ENCODE measurements around the gene ACAP3.
A peak's percentile ranks its signal among the peaks of the same experiment; 100 is the strongest.

ACAP3 gene

GRCh38 chr1:1298861-1299685, 8.7 kb downstream of the ACAP3 start:
- DNase-seq, result no peak

- no peak for DNase-seq
Measured at GRCh38 chr1:1297802-1298424, 9.8 kb downstream of the ACAP3 start.

GRCh38 chr1:1296070-1297061, 11.4 kb downstream of the ACAP3 start:
- no peak for DNase-seq

- no peak for DNase-seq
Measured at GRCh38 chr1:1295154-1295923, 12.4 kb downstream of the ACAP3 start.

- no peak for DNase-seq
Measured at GRCh38 chr1:1294250-1294890, 13.4 kb downstream of the ACAP3 start.

- no peak for DNase-seq
Measured at GRCh38 chr1:1293263-1294249, 14.2 kb downstream of the ACAP3 start.

GRCh38 chr1:1292851-1293250, 14.9 kb downstream of the ACAP3 start:
- DNase-seq, result no peak

- DNase-seq, result no peak
Measured at GRCh38 chr1:1292442-1292779, 15.3 kb downstream of the ACAP3 start.

- DNase-seq, result peak; percentile 76 to 78
Measured at GRCh38 chr1:1291548-1292441, 15.9 kb downstream of the ACAP3 start.

GRCh38 chr1:1291023-1291528, 16.7 kb downstream of the ACAP3 start:
- peak in 1 of 2 experiments; percentile 9 for DNase-seq

GRCh38 chr1:1290238-1290731, 17.4 kb downstream of the ACAP3 start:
- peak; percentile 29 to 42 for DNase-seq

GRCh38 chr1:1287288-1288110, 20.2 kb downstream of the ACAP3 start:
- no peak for DNase-seq

- no peak for DNase-seq
Measured at GRCh38 chr1:1286313-1287261, 21.1 kb downstream of the ACAP3 start.

GRCh38 chr1:1285611-1286311, 22.0 kb downstream of the ACAP3 start:
- DNase-seq, result no peak

GRCh38 chr1:1285102-1285571, 22.6 kb downstream of the ACAP3 start:
- no peak for DNase-seq

Measured in NCI-H2081 (cell line).